Memory B cell (primary cell): ENCODE measurements around the gene SULT1C4.
"Not testable (repeated sequence)": the region's sequence is repeated elsewhere in the genome, so short reads cannot be mapped to it uniquely, and the experiment has no call there.

Experiments used
- ATAC-seq: fragments of 150-1000 bp; cut with Tn5 transposase; 2 replicates; pipeline ENCODE4 v1.10.0; 2021; ENCODE audit warnings: low read depth, mild to moderate bottlenecking, moderate library complexity
- DNase-seq, 2 donors: peaks; one replicate each; pipeline ENCODE4 v3.0.0; 2022; ENCODE audit warnings: low spot score in 2 of 2
- H3K27ac Mint-ChIP-seq: one replicate; pipeline ENCODE4 v1.8.0; 2022; ENCODE audit warnings: mild to moderate bottlenecking, moderate library complexity, mixed read lengths
- H3K27me3 Mint-ChIP-seq: one replicate; pipeline ENCODE4 v1.8.0; 2022; ENCODE audit warnings: mixed read lengths
- H3K36me3 Mint-ChIP-seq: one replicate; pipeline ENCODE4 v1.8.0; 2022; ENCODE audit warnings: mild to moderate bottlenecking, mixed read lengths
- H3K4me1 Mint-ChIP-seq: one replicate; pipeline ENCODE4 v1.8.0; 2022; ENCODE audit warnings: mixed read lengths
- H3K4me3 Mint-ChIP-seq: one replicate; pipeline ENCODE4 v1.8.0; 2022; ENCODE audit warnings: mild to moderate bottlenecking, moderate library complexity, mixed read lengths
- H3K9me3 Mint-ChIP-seq: one replicate; pipeline ENCODE4 v1.8.0; 2022; ENCODE audit warnings: mixed read lengths

SULT1C4 gene

GRCh38 chr2:108377815-108378630, at the start of gene SULT1C4:
SULT1C4 (plus strand) TSS chr2:108377954; CDS start chr2:108378338, 384 bp downstream.
- H3K4me3 Mint-ChIP-seq, result no peak within 1 kb of the TSS
- peaks cover 8% of the 10 kb centered on the region for H3K27me3 Mint-ChIP-seq
- ATAC-seq (no peak), DNase-seq (no peak)
- H3K36me3 Mint-ChIP-seq, result no peaks in the 10 kb centered on the region
- H3K27ac Mint-ChIP-seq, result no peak within 1 kb of the TSS
- H3K4me1 Mint-ChIP-seq, result no peaks in the 10 kb centered on the region
- H3K9me3 Mint-ChIP-seq, result no peaks in the 10 kb centered on the region

DNA sequence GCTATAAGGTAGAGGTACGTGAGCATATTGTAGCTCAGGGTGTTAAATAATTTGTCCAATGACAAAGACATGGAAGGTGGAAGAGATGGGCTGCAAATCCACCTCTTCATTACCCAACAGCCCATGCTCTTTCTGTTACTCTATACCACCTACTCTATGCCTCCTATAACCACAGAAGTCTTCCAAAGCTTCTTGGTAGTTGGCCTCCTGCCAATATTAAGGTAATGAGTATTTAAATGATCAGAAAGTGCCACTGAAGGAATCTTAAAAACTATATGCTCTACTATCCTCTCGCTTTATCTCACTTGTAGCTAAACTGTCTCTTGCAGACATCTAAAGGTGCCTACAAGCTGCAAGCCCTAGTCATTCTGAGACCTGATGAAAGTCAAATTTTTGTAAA, 48.0 kb upstream of the SULT1C4 start:
- Mint-ChIP-seq H3K36me3 (no peaks in the 10 kb centered on the region), H3K9me3 (peaks cover 3% of the 10 kb centered on the region), H3K27me3 (peaks cover 7% of the 10 kb centered on the region), H3K4me1 (peaks cover 8% of the 10 kb centered on the region), H3K27ac (no peak overlapping the region), H3K4me3 (no peak overlapping the region)
- DNase-seq (no peak), ATAC-seq (no peak)

DNA sequence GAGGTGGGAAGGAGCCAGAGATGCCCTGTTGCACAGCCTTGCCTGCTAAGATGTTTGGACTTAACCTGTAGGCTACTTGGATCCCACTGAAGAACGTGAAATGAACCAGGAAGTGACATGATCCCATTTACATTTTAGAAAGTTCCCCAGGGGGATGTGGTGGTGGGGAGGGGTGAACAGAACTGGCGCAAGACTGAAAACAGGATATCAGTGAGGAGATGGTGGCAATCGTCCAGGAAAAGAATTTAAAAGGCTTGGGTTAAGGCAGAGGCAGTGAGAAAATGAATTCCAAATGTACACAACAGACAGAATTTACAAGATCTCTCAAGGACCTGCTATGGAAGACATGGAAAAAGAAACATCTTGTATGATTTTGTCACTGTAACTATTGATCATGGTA, 46.8 kb upstream of the SULT1C4 start:
- ATAC-seq, result no peak
- H3K4me3 Mint-ChIP-seq, result no peak overlapping the region
- peaks cover 8% of the 10 kb centered on the region for H3K4me1 Mint-ChIP-seq
- H3K36me3 Mint-ChIP-seq, result no peaks in the 10 kb centered on the region
- H3K27me3 Mint-ChIP-seq, result peaks cover 14% of the 10 kb centered on the region
- DNase-seq, result no peak
- peaks cover 4% of the 10 kb centered on the region for H3K9me3 Mint-ChIP-seq
- H3K27ac Mint-ChIP-seq, result no peak overlapping the region

GRCh38 chr2:108345951-108346350, 31.8 kb upstream of the SULT1C4 start:
- Mint-ChIP-seq H3K4me1 (no peaks in the 10 kb centered on the region), H3K36me3 (no peaks in the 10 kb centered on the region), H3K9me3 (no peaks in the 10 kb centered on the region), H3K27ac (no peak overlapping the region), H3K27me3 (peaks cover 6% of the 10 kb centered on the region), H3K4me3 (no peak overlapping the region)
- ATAC-seq, result no peak
- no peak for DNase-seq

- no peaks in the 10 kb centered on the region for H3K9me3 Mint-ChIP-seq
- no peaks in the 10 kb centered on the region for H3K36me3 Mint-ChIP-seq
- no peak overlapping the region for H3K4me3 Mint-ChIP-seq
- H3K4me1 Mint-ChIP-seq, result no peaks in the 10 kb centered on the region
- H3K27me3 Mint-ChIP-seq, result peaks cover 7% of the 10 kb centered on the region
- no peak overlapping the region for H3K27ac Mint-ChIP-seq
- DNase-seq, result no peak
- no peak for ATAC-seq
These were observed 30.9 kb upstream of the SULT1C4 start for GRCh38 chr2:108346827-108347226.

- Mint-ChIP-seq H3K27ac (no peak overlapping the region), H3K36me3 (no peaks in the 10 kb centered on the region), H3K9me3 (no peaks in the 10 kb centered on the region), H3K4me1 (no peaks in the 10 kb centered on the region), H3K27me3 (peaks cover 7% of the 10 kb centered on the region), H3K4me3 (no peak overlapping the region)
- DNase-seq (no peak), ATAC-seq (no peak)
These were observed 30.0 kb upstream of the SULT1C4 start for GRCh38 chr2:108347786-108348185.

- Mint-ChIP-seq H3K9me3 (no peaks in the 10 kb centered on the region), H3K4me3 (no peak overlapping the region), H3K36me3 (no peaks in the 10 kb centered on the region), H3K27ac (no peak overlapping the region), H3K27me3 (peaks cover 7% of the 10 kb centered on the region), H3K4me1 (no peaks in the 10 kb centered on the region)
- no peak for ATAC-seq
- DNase-seq, result no peak
These were observed 28.8 kb upstream of the SULT1C4 start for GRCh38 chr2:108348816-108349570.

DNA sequence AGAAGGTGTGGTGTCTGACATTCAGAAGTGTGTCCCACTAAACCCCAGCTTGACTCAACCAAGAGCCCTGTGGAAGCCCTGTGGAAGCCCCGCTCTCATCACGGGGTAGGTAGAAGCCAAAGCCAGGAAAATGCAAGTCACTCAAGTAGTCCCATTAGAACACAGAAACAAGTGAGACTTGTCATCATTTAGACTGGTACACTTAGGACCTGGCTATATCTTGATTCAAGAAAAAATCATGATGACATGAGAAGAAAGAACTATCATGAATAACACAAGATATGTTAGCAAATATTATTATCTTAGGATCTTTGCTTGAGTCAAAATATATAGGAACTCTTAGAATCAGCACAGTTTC, 28.2 kb upstream of the SULT1C4 start:
- H3K4me3 Mint-ChIP-seq, result no peak overlapping the region
- DNase-seq, result no peak
- H3K4me1 Mint-ChIP-seq, result no peaks in the 10 kb centered on the region
- H3K27me3 Mint-ChIP-seq, result peaks cover 5% of the 10 kb centered on the region
- H3K9me3 Mint-ChIP-seq, result no peaks in the 10 kb centered on the region
- H3K27ac Mint-ChIP-seq, result no peak overlapping the region
- H3K36me3 Mint-ChIP-seq, result no peaks in the 10 kb centered on the region
- ATAC-seq, result no peak

DNA sequence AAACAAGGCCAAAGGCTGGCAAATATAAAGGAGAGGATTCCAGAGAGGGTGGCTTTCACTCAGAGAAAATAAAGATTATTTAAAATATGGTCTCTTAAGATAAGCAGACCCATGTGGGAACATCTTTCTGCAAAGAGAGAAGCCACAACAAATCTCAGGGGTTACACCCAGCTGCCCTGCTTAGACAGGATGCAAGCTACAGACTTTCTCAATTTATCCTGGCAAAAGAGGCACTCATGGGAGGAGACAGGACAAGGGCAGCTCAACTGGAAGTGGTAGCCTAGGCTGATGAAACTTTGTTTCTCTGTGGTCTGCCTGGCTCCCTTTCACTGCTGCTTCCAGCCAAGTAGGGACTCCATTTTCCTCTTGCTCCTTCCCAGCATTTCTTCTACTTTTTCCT, 25.9 kb upstream of the SULT1C4 start:
- ATAC-seq (no peak), DNase-seq (no peak)
- Mint-ChIP-seq H3K4me3 (no peak overlapping the region), H3K36me3 (no peaks in the 10 kb centered on the region), H3K27ac (no peak overlapping the region), H3K4me1 (no peaks in the 10 kb centered on the region), H3K9me3 (no peaks in the 10 kb centered on the region), H3K27me3 (peaks cover 3% of the 10 kb centered on the region)

DNA sequence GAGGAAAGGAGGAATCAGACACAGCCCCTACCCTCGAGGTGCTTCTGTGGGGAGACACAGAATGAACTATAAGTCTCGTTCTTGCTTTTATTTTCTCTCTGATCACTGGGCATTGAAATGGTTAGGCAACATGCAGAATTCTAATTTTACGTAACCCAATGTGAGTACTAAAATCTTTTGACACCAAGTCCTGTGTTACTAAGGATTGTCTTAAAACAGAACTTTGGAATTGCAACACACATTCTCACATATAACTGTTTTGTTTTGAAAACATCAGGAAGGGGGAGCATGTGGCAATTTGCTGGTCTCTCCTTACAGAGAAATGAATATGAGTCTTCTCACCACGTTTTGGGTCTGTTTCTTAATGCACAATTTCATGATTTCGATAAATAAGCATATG, 23.6 kb upstream of the SULT1C4 start:
- Mint-ChIP-seq H3K36me3 (no peaks in the 10 kb centered on the region), H3K9me3 (no peaks in the 10 kb centered on the region), H3K27me3 (peaks cover 7% of the 10 kb centered on the region), H3K4me3 (no peak overlapping the region), H3K4me1 (no peaks in the 10 kb centered on the region), H3K27ac (no peak overlapping the region)
- DNase-seq (no peak), ATAC-seq (no peak)

- H3K27ac Mint-ChIP-seq, result no peak overlapping the region
- DNase-seq (no peak), ATAC-seq (no peak)
- H3K9me3 Mint-ChIP-seq, result peaks cover 1% of the 10 kb centered on the region
- H3K36me3 Mint-ChIP-seq, result peaks cover 3% of the 10 kb centered on the region
- H3K27me3 Mint-ChIP-seq, result peaks cover 11% of the 10 kb centered on the region
- no peak overlapping the region for H3K4me3 Mint-ChIP-seq
- H3K4me1 Mint-ChIP-seq, result no peaks in the 10 kb centered on the region
These were observed 21.6 kb upstream of the SULT1C4 start for GRCh38 chr2:108355906-108356734.

- not testable (repeated sequence) for H3K4me3 Mint-ChIP-seq, ATAC-seq, H3K4me1 Mint-ChIP-seq, H3K36me3 Mint-ChIP-seq, H3K27me3 Mint-ChIP-seq, DNase-seq, H3K27ac Mint-ChIP-seq, H3K9me3 Mint-ChIP-seq
These were observed 18.4 kb upstream of the SULT1C4 start for GRCh38 chr2:108359336-108359735.

DNA sequence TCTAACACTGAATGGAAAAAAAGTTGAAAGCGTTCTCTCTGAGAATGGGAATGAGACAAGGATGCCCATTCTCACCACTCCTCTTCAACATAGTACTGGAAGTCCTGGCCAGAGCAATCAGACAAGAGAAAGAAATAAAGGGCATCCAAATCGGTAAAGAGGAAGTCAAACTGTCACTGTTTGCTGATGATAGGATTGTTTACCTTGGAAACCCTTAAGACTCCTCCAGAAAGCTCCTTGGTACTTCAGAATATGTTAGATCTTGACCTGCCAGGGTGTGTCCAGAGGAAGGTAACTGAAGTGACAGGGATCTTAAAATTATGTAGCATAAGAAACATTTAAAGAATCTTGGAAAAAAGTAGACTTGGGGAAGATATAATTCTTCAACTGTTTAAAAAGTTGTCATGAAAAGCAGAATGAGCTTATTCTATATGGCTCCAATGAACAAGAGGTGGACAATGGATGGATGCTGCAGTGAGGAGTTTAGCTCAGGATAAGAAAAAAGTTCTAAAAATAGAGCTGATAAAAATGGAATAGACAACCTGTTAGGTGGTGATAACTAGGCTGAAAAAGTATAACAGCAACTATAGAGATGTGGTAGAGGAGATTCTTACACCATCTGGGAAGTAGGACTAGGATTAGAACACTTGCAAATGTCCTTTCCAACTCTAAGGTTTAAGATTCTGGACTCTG, 16.8 kb upstream of the SULT1C4 start:
- no peak overlapping the region for H3K4me3 Mint-ChIP-seq
- no peak overlapping the region for H3K27ac Mint-ChIP-seq
- H3K36me3 Mint-ChIP-seq, result peaks cover 3% of the 10 kb centered on the region
- peaks cover 7% of the 10 kb centered on the region for H3K27me3 Mint-ChIP-seq
- no peak for DNase-seq
- H3K4me1 Mint-ChIP-seq, result peaks cover 5% of the 10 kb centered on the region
- H3K9me3 Mint-ChIP-seq, result peaks cover 1% of the 10 kb centered on the region
- ATAC-seq, result no peak
